Ammon's horn (tissue), 1 donor: ENCODE measurements around the gene SLC22A23.

Experiments used
- DNase-seq: peaks from one replicate; pipeline ENCODE4 v3.0.0-alpha.2; 2016; ENCODE audit warnings: low spot score

Gene SLC22A23

GRCh38 chr6:3296078-3296477 lies 160.8 kb downstream of the SLC22A23 start:
- DNase-seq = no peak

DNA sequence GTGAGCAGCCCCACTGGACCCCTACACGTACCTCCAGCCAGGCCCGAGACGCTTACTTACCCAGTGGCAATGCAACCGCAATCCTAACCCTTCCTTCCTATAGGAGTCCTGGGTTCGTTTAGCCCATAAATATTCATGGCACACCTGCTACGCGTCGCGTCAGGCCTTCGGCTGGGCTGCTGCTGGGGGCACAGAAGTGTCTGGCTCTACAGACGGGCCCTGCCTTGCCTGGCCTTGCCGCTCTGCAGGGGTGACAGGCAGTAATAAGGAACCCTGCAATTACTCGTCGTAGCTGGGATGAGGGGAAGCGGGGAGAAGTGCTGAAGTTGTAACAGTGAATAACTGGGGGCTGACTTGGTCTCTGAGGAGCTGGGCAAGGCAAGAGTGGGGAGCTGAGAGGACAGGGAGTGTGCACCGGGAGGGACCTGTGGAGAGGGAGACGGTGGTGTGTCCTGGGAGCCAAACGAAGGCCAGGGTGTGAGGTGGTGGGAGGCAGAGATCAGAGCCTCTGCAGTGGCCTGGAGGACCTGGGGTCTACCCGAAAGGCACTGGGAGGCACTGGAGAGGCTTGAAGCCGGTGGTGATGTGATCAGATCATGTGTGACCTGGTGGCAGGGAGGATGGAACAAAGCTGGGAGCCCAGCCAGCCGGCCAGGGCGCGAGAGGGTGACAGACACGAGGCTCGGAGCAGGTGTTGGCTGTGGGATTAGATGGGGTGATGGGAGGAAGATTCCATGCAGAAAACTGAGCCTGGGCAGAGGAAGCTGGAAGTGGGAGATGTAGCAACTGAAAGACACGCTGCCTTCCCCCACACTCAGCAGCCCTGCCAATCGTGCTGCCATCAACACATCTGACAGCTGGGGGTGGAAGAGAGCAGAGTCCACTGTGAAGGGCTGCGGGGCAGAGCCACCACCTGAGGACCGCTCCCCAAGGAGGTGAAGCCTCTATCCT lies 161.7 kb downstream of the SLC22A23 start:
- DNase-seq = peak; percentile 75

DNA sequence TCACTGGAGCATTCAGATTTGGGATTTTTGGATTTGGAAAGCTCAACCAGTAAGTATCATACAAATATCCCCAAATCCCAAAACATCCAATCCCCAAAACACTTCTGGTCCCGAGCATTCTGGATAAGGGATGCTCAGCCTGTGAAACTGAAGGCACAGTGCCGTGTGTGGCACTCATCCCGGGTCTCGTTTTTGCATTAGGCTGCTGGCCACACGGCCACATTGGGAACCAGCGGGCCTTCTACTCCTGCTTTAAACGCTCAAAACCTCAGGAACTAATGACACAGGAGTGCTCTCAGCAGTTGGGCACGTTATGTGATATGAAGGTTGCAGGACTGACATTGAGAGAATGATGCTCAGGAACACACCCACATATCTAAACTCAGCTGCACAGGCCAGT lies 162.5 kb downstream of the SLC22A23 start:
- no peak for DNase-seq

DNA sequence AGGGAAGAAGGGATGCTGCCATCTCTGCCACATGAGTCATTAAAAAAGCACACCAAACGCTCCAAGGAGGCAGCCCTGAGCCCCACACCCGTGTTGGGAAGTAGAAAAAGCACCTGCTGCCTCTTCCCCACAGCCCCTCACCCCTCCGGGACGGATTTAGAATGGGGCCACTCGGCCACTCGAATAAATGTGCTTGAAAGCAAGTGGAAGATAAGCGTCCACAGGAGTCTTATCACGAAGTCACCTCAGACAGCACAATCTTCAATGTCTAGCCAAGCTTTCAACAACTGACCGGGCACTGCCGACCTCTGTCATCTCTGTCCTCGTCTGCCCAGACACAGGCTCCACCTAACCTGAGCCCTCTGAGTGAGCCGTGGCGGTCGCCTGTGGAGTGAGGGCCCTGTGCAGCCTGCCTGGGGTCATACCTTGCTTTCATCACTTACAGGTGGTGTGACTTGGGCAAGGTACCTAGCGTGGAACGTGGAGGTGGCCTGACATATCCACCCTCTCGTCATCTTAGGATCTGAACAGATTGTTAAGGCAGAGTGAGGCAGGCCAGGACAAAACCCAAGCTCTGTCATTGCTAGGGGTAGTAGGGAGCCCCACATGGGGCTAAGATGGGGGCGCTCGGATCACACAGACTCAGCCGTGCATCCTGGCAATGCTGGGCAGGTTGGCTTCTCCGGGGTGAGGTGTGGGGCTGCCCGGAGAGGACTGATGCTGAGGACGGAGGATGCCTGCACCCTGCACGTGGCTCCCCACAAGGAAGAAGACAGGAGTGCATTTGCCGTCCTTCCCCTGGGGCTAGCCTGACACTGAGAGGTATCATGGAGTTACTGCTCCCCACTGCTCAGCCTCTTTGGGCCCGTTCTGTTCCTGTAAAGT lies 163.3 kb downstream of the SLC22A23 start:
- DNase-seq = no peak

DNA sequence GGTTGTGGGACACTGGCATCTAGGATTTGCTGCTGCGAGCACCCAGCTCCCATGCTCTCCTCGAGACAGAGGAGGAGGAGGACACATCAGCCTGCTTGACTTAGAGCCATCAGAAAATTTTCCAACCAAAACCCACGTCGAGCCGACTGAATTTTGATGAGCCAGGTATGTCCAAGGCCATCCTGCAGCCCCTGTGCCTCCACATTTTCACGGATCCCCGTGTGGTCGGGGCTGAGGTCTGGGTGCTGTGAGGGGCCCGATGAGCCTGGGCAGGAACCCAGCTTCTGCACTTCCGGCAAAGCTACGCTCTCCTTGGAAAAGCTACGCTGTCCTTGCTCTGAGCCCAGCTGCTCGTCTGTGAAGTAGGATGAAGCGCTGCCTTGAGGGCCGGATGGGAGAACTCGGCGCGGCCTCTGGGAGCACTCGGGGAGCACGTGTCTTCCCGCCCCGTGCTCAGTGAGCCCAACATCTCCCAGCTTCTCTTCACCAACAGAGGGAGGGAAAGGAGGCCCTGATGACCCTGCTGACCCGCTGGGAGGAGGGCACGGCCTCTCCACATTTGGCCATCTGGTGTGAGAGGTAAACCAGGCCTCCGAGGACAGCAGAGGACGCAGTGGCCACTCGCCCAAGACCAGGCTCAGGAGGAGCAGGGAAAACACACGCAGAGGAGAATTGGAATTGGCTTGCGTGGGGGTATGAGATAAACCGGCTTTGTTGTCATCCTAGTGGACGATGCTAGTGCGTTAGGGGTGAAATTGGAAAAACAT lies 164.2 kb downstream of the SLC22A23 start:
- no peak for DNase-seq

GRCh38 chr6:3291987-3292386 lies 164.9 kb downstream of the SLC22A23 start:
- DNase-seq = no peak

DNA sequence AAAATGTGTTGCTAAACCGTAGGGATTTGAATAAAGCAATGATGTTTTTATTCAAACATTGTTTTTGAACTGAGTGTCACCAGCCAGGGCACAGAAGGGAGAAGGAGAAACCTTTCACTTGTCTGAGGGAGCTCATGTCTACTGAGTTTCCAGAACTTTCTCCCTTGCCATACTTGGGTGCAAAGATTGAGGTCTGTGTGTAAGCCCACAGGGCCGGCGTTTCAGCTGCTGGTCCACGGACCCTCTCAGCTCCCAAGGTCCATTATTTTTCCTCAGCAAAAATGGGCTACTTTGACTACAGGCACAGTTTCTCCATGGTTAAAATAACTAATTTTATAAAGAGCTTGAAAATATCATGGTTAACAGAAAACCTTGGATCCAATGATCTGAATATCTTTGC lies 165.5 kb downstream of the SLC22A23 start:
- DNase-seq = no peak

GRCh38 chr6:3290931-3291211 lies 166.0 kb downstream of the SLC22A23 start:
- DNase-seq = no peak

GRCh38 chr6:3290149-3290930 lies 166.5 kb downstream of the SLC22A23 start:
- DNase-seq = no peak

- DNase-seq = no peak
Observed at GRCh38 chr6:3289664-3290055, 167.2 kb downstream of the SLC22A23 start.

- no peak for DNase-seq
Observed at GRCh38 chr6:3288711-3289663, 167.9 kb downstream of the SLC22A23 start.

DNA sequence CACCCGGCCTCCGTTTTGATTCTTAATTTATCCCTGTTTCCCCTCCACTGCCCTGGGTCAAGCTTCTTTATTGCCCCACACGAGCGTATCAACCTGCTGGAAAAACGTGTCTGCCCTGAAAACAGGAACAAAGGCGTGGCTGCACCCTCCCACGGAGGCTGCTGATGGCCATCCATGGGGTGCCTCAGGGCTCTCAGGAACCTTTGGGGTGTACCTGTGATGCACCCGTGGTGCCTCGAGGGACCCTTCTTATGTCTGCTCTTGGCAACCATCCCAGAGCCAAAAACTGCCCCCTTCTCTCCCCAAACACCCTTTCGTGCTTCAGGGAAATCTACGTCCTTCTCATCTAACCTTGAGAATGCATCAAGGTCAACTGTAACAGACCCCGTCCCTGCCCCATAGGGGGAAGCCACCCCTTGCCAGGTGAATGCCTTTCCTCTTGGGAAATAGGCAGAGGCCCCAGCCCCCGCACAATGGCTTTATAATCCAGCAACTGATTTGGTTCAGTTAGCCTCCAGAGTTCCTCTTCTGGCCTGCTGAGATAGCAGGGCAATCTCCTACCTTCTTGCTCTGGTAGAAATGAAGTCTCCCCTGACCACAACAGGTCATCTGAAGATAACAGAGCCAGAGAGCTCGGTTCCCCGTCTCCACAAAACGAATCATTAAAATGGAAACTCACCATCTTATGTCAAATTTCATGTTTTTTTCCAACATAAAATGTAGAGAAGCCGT lies 168.7 kb downstream of the SLC22A23 start:
- no peak for DNase-seq

DNA sequence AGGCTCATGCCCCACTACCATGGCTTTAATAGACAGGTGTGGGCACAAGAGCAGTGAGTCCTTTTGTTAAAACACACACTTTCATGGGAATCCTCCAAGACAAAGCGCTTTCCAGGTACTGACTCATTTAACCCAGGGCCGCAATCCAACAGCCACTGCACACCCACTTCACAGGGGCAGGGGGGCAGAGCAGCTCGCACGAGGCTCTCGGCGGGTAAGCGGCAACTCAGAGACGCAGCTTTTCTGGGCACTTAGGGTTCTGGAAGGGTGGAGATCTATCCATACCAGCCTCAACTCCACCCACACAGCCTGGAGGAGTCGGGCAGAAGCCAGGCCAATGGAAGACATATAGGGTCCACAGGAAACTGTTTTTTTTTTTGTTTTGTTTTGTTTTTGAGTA lies 169.5 kb downstream of the SLC22A23 start:
- no peak for DNase-seq

- DNase-seq = no peak
Observed at GRCh38 chr6:3286641-3287171, 170.1 kb downstream of the SLC22A23 start.

DNA sequence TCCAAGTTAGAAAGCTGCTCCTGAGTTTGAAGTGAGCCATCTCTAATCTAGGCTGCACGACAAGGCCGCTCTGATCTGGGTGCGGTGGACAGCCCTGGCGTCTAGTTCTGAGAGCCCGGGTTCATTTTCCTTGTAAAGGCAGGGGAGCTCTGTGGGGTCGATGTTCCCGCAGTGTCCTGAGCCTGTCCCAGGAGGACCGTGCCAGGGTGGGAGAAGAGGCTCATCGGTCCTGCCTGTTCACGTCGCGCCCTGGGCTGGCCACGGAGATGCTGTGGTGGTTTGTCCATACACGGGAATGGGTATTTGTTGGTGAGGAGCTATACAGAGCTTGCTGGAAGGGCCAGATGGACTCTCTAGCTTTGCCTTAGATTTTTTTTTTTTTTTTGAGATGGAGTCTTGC lies 171.1 kb downstream of the SLC22A23 start:
- DNase-seq = no peak

- peak; percentile 42 for DNase-seq
Observed at GRCh38 chr6:3285049-3285639, 171.7 kb downstream of the SLC22A23 start.

GRCh38 chr6:3284436-3284876 lies 172.4 kb downstream of the SLC22A23 start:
- peak; percentile 74 for DNase-seq

- no peak for DNase-seq
Observed at GRCh38 chr6:3283641-3284435, 173.0 kb downstream of the SLC22A23 start.
